NB4 (cell line): Measurements from ENCODE around the gene ADD1.

Experiments used
- DNase-seq: peaks from one replicate; pipeline ENCODE4 v3.0.0; 2010; ENCODE audit warnings: low read depth
- H3K4me3 ChIP-seq: one replicate; pipeline ENCODE4 v1.5.1; 2011; ENCODE audit warnings: mild to moderate bottlenecking, low read depth, low read length, moderate library complexity
- CTCF ChIP-seq: IDR thresholded peaks from one replicate; pipeline ENCODE4 v1.5.1; 2012; ENCODE audit warnings: low read depth, low read length
- MAX ChIP-seq: IDR thresholded peaks from 2 replicates; pipeline ENCODE4 v1.6.1; 2011; ENCODE audit warnings: low read depth, low read length
- MYC ChIP-seq: IDR thresholded peaks from 2 replicates; pipeline ENCODE4 v1.6.1; 2011; ENCODE audit warnings: low read depth, low read length
- POLR2A ChIP-seq: IDR thresholded peaks from 2 replicates; pipeline ENCODE4 v1.6.1; 2011; ENCODE audit warnings: mild to moderate bottlenecking; ENCODE audit not compliant: insufficient read length; ENCODE audit errors: extremely low read depth

ADD1 gene

GRCh38 chr4:2849267-2850152 lies 5.9 kb downstream of the ADD1 start:
- DNase-seq: no peak
- TF ChIP-seq MAX: no peak
- TF ChIP-seq CTCF: no peak
- TF ChIP-seq MYC: no peak
- TF ChIP-seq POLR2A: no peak
- H3K4me3 ChIP-seq: no peak overlapping the region

- no peak for DNase-seq
- TF ChIP-seq MYC (no peak), POLR2A (no peak), CTCF (no peak), MAX (no peak)
- H3K4me3 ChIP-seq: no peak overlapping the region
Measured at GRCh38 chr4:2850966-2851798, 7.5 kb downstream of the ADD1 start.

- no peak for DNase-seq
- H3K4me3 ChIP-seq: no peak overlapping the region
- TF ChIP-seq MAX (no peak), MYC (no peak), CTCF (no peak), POLR2A (no peak)
Measured at GRCh38 chr4:2852481-2852921, 8.9 kb downstream of the ADD1 start.

GRCh38 chr4:2855584-2855983 lies 11.9 kb downstream of the ADD1 start:
- no peak overlapping the region for H3K4me3 ChIP-seq
- TF ChIP-seq POLR2A (no peak), MYC (no peak), MAX (no peak), CTCF (no peak)
- DNase-seq: no peak

- H3K4me3 ChIP-seq: no peak overlapping the region
- no peak for TF ChIP-seq POLR2A
- no peak for TF ChIP-seq CTCF
- TF ChIP-seq MAX: no peak
- TF ChIP-seq MYC: no peak
- no peak for DNase-seq
Measured at GRCh38 chr4:2856266-2856665, 12.6 kb downstream of the ADD1 start.
